Panc1 (cell line): ENCODE measurements around the gene ITK. TPM values are rescaled to one million over a fixed set of nuclear protein-coding genes. Genes with fewer than 3 reads are reported as not detected.

ENCODE experiments used
- ATAC-seq: fragments of 200-7000 bp; cut with Tn5 transposase; 2 replicates; pipeline ENCODE4 v1.9.1; 2020; ENCODE audit warnings: mild to moderate bottlenecking, moderate library complexity
- BruUV-seq: library from RNA; stranded (reverse); fragments of 400-500 nt; replicated peaks from 2 replicates; lab custom pipeline; 2021; lab: Mats Ljungman, UMichigan
- CTCF ChIA-PET: fragments of 300-600 bp; sonication (Branson Sonifier 250); formaldehyde crosslinking; loops from one replicate; lab custom pipeline; 2022; ENCODE audit warnings: antibody characterized with exemption; lab: Charles Lee
- POLR2A ChIA-PET: fragments of 300-600 bp; sonication (Branson Sonifier 250); formaldehyde crosslinking; loops from one replicate; lab custom pipeline; 2022; ENCODE audit warnings: antibody characterized with exemption; lab: Charles Lee
- DNase-seq: peaks from one replicate; pipeline ENCODE4 v3.0.0-alpha.2; 2010; ENCODE audit warnings: low read depth, low spot score
- H3K27ac ChIP-seq: 2 replicates; pipeline ENCODE4 v1.5.1; 2011; ENCODE audit warnings: mild to moderate bottlenecking, low read length, inconsistent platforms
- H3K27me3 ChIP-seq: fragments of 200-500 bp; sonication (Bioruptor generic); 2 replicates; pipeline ENCODE4 v1.6.0; 2014; ENCODE audit warnings: low read length, inconsistent platforms; ENCODE audit not compliant: control insufficient read depth, insufficient read depth
- H3K36me3 ChIP-seq: fragments of 200-500 bp; sonication (Bioruptor generic); 2 replicates; pipeline ENCODE4 v1.5.1; 2014; ENCODE audit warnings: inconsistent platforms, mild to moderate bottlenecking, low read length, moderate library complexity; ENCODE audit not compliant: control insufficient read depth, insufficient read depth
- H3K4me1 ChIP-seq: 2 replicates; pipeline ENCODE4 v1.5.1; 2011; ENCODE audit warnings: inconsistent platforms, mild to moderate bottlenecking, low read length, moderate library complexity; ENCODE audit not compliant: control insufficient read depth, insufficient read depth
- H3K4me3 ChIP-seq, 2 experiments: 2 replicates each; pipeline ENCODE4 v1.5.1; 2011 to 2012; ENCODE audit warnings: low read depth in 2 of 2, low read length in 2 of 2, mild to moderate bottlenecking in 2 of 2, inconsistent platforms in 1 of 2, moderate library complexity in 1 of 2
- H3K9me3 ChIP-seq: fragments of 200-500 bp; sonication (Bioruptor generic); 2 replicates; pipeline ENCODE4 v1.5.1; 2014; ENCODE audit warnings: low read depth, mild to moderate bottlenecking, inconsistent platforms, low read length, moderate library complexity; ENCODE audit not compliant: control insufficient read depth, insufficient read depth
- POLR2AphosphoS5 ChIP-seq: IDR thresholded peaks from 2 replicates; pipeline ENCODE4 v1.6.1; 2012; ENCODE audit warnings: mild to moderate bottlenecking, low read depth, low read length, moderate library complexity
- SIN3A ChIP-seq: IDR thresholded peaks from 2 replicates; pipeline ENCODE4 v1.6.1; 2012; ENCODE audit warnings: low read depth, mild to moderate bottlenecking, low read length, moderate library complexity, borderline replicate concordance; ENCODE audit not compliant: insufficient read depth
- TCF7L2 ChIP-seq: IDR thresholded peaks from 2 replicates; pipeline ENCODE4 v1.6.1; 2011; ENCODE audit warnings: mild to moderate bottlenecking, low read depth, low read length, inconsistent platforms
- in situ Hi-C: cut with HindIII; loops from 2 replicates; pipeline ENCODE4 v1.10.0; 2016; ENCODE audit warnings: low sequenced_read_pairs, low pct_unique_long_range_greater_than_20kb
- intact Hi-C: fragments of 100-400 bp; cut with micrococcal nuclease; formaldehyde crosslinking; loops from one replicate; pipeline ENCODE4 v1.10.0; 2022; ENCODE audit not compliant: unreplicated experiment
- total RNA-seq: library from RNA; stranded (reverse); gene quantifications from one replicate; pipeline ENCODE4 v1.2.1, GENCODE V29; 2021; ENCODE audit not compliant: unreplicated experiment
- TF ChIP-seq, protein P1 (sequence below), 2 experiments: IDR thresholded peaks; 2 replicates each; pipeline ENCODE4 v1.6.1; 2011 to 2012; ENCODE audit warnings: low read depth in 2 of 2, control low read depth in 1 of 2, low read length in 1 of 2, mild to moderate bottlenecking in 1 of 2, moderate library complexity in 1 of 2; ENCODE audit not compliant: insufficient read depth in 1 of 2
- TF ChIP-seq, protein P2 (sequence below): fragments of 450-650 bp; IDR thresholded peaks from 2 replicates; pipeline ENCODE4 v1.5.1; 2017; ENCODE audit warnings: mild to moderate bottlenecking

Gene ITK
- total RNA-seq, 1 experiment from 2014 or later, result 0.26 TPM

- in situ Hi-C loops, result no loop called here
- BruUV-seq, result no TSS peak
- DNase-seq (no peak), ATAC-seq (no peak)
- Histone ChIP-seq H3K9me3 (no peaks in the 10 kb centered on the region), H3K4me1 (no peaks in the 10 kb centered on the region), H3K27ac (no peak overlapping the region), H3K27me3 (peaks cover 4% of the 10 kb centered on the region), H3K4me3 (no peak overlapping the region), H3K36me3 (no peaks in the 10 kb centered on the region)
- POLR2A ChIA-PET, result no interaction called here
- intact Hi-C loops, result no loop called here
- TF ChIP-seq, protein P1, sequence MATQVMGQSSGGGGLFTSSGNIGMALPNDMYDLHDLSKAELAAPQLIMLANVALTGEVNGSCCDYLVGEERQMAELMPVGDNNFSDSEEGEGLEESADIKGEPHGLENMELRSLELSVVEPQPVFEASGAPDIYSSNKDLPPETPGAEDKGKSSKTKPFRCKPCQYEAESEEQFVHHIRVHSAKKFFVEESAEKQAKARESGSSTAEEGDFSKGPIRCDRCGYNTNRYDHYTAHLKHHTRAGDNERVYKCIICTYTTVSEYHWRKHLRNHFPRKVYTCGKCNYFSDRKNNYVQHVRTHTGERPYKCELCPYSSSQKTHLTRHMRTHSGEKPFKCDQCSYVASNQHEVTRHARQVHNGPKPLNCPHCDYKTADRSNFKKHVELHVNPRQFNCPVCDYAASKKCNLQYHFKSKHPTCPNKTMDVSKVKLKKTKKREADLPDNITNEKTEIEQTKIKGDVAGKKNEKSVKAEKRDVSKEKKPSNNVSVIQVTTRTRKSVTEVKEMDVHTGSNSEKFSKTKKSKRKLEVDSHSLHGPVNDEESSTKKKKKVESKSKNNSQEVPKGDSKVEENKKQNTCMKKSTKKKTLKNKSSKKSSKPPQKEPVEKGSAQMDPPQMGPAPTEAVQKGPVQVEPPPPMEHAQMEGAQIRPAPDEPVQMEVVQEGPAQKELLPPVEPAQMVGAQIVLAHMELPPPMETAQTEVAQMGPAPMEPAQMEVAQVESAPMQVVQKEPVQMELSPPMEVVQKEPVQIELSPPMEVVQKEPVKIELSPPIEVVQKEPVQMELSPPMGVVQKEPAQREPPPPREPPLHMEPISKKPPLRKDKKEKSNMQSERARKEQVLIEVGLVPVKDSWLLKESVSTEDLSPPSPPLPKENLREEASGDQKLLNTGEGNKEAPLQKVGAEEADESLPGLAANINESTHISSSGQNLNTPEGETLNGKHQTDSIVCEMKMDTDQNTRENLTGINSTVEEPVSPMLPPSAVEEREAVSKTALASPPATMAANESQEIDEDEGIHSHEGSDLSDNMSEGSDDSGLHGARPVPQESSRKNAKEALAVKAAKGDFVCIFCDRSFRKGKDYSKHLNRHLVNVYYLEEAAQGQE (IDR thresholded peaks at IDR 0.05; ENCODE audit: insufficient read depth in 1 of 2, low read depth in 2 of 2, low read length in 1 of 2), result no peak
- TF ChIP-seq POLR2AphosphoS5 (no peak), SIN3A (no peak), TCF7L2 (no peak)
- TF ChIP-seq, protein P2, sequence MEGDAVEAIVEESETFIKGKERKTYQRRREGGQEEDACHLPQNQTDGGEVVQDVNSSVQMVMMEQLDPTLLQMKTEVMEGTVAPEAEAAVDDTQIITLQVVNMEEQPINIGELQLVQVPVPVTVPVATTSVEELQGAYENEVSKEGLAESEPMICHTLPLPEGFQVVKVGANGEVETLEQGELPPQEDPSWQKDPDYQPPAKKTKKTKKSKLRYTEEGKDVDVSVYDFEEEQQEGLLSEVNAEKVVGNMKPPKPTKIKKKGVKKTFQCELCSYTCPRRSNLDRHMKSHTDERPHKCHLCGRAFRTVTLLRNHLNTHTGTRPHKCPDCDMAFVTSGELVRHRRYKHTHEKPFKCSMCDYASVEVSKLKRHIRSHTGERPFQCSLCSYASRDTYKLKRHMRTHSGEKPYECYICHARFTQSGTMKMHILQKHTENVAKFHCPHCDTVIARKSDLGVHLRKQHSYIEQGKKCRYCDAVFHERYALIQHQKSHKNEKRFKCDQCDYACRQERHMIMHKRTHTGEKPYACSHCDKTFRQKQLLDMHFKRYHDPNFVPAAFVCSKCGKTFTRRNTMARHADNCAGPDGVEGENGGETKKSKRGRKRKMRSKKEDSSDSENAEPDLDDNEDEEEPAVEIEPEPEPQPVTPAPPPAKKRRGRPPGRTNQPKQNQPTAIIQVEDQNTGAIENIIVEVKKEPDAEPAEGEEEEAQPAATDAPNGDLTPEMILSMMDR, result no peak
- CTCF ChIA-PET, result no interaction called here
These were observed 104.8 kb downstream of the ITK start for GRCh38 chr5:157285310-157286035.

DNA sequence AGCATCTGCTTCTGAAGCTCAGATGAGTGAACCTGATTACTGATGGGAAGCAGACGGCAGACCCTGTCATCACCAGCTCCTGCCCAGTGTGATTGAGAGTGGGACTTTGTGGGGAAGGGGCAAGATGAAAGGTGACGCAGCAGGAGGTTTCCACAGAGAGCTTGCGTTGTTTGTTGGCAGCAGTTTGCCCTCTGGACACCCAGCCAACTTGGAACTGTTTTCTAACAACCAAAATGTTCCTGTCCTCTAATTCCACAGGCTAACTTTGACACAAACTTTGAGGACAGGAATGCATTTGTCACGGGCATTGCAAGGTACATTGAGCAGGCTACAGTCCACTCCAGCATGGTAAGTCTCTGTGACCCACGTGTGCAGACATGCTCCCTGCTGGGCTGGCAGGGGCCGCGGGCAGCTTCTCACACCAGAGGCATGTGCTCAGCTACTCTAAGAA, 106.1 kb downstream of the ITK start:
- H3K9me3 ChIP-seq, result no peaks in the 10 kb centered on the region
- BruUV-seq, result no TSS peak
- ChIA-PET POLR2A (no interaction called here), CTCF (no interaction called here)
- H3K4me1 ChIP-seq, result no peaks in the 10 kb centered on the region
- DNase-seq, result no peak
- peaks cover 2% of the 10 kb centered on the region for H3K27me3 ChIP-seq
- intact Hi-C loops (no loop called here), in situ Hi-C loops (no loop called here)
- TF ChIP-seq, protein P2, result no peak
- TF ChIP-seq SIN3A (no peak), TCF7L2 (no peak), POLR2AphosphoS5 (no peak)
- TF ChIP-seq, protein P1 (IDR thresholded peaks at IDR 0.05; ENCODE audit: insufficient read depth in 1 of 2, low read depth in 2 of 2, low read length in 1 of 2), result no peak
- ATAC-seq, result no peak
- no peaks in the 10 kb centered on the region for H3K36me3 ChIP-seq
- no peak overlapping the region for H3K4me3 ChIP-seq
- no peak overlapping the region for H3K27ac ChIP-seq
